ENCODE results near the gene H19.

Gene H19

DNA sequence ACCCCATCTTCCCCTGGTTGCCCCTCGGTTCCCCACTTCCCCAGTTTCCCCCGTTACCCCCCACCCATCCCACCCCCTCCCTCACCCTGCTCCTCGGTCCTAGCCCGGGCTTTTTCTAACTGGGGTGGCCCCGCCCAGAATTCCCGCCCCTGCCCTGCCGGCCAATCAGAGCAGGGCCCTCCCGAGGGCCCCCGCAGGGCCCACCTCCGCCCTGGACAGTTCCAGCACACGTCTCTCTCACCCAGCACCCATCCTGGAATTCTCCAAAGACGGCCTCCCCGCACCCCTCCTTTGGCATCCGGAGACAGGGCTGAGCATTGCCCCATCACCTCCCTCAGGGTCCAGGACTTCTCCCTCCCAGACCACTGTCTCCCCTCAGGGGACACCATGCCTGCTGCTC, at the start of gene H19:
Gene H19, minus strand, starts transcription at position 88 of the 400 bp plus-strand sequence.
- H3K36me3 Mint-ChIP-seq (ENCODE audit: low read depth): no peaks in the 10 kb centered on the region
- no peak within 1 kb of the TSS for H3K4me3 Mint-ChIP-seq
- no peak within 1 kb of the TSS for H3K27ac Mint-ChIP-seq
- no peaks in the 10 kb centered on the region for H3K4me1 Mint-ChIP-seq (ENCODE audit: low read depth)
- H3K9me3 Mint-ChIP-seq: no peaks in the 10 kb centered on the region
- H3K27me3 Mint-ChIP-seq (ENCODE audit: low read depth): no peaks in the 10 kb centered on the region

- no peaks in the 10 kb centered on the region for H3K9me3 Mint-ChIP-seq
- no peak overlapping the region for H3K27ac Mint-ChIP-seq
- no peaks in the 10 kb centered on the region for H3K27me3 Mint-ChIP-seq (ENCODE audit: low read depth)
- no peaks in the 10 kb centered on the region for H3K36me3 Mint-ChIP-seq (ENCODE audit: low read depth)
- H3K4me1 Mint-ChIP-seq (ENCODE audit: low read depth): no peaks in the 10 kb centered on the region
- H3K4me3 Mint-ChIP-seq: no peak overlapping the region
Observed at GRCh38 chr11:2041963-2042362, 44.3 kb upstream of the H19 start.

DNA sequence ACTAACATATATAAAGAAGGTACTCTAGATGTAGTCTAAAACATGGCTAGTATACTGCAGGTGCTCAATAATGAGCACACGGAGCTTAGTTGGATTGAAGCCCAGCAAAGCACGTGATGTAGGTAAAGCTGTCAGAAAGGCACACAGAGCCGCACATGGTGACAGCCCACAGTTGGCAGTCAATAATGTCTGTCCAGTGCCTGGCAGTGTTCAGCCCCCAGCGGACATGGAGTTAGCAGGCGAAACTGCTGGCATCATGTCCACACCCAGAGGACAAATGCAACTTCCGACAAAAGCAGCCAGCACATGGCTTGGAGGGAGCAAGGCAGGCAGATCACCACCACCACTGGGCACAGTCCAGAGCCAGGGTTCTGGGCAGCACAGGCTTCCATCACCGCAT, 43.5 kb upstream of the H19 start:
- Mint-ChIP-seq H3K27me3 (ENCODE audit: low read depth) (no peaks in the 10 kb centered on the region), H3K4me1 (ENCODE audit: low read depth) (no peaks in the 10 kb centered on the region), H3K27ac (no peak overlapping the region), H3K9me3 (no peaks in the 10 kb centered on the region), H3K4me3 (no peak overlapping the region), H3K36me3 (ENCODE audit: low read depth) (no peaks in the 10 kb centered on the region)

DNA sequence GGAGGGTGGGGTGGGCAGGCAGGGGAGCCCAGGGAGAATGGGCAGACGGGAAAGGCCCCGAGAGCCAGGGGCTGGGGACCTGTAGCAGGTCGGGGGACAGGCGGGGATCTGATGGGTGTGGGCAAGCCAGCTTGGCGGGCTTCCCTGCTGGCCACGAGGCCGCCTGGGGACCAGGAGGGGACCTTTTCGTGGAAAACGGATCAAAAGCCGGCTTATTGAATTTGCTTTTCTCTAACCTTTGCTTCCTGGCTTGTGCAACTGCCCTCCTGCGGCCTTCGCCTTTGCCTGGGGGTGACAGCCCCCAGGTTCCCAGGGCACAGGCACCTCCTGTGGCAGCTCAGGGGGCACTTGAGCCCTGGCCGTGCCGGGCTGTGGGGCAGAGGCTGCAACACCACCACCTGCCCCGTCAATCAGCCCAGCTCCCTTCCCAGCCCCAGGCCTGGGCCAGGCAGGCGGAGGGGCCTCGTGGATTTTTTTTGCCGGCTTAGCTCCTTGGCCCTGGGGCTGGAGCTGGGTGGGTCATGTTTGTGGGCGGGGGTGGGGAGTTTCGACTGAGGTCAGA, 41.6 kb upstream of the H19 start:
- no peaks in the 10 kb centered on the region for H3K27me3 Mint-ChIP-seq (ENCODE audit: low read depth)
- no peak overlapping the region for H3K4me3 Mint-ChIP-seq
- no peaks in the 10 kb centered on the region for H3K9me3 Mint-ChIP-seq
- no peaks in the 10 kb centered on the region for H3K36me3 Mint-ChIP-seq (ENCODE audit: low read depth)
- no peak overlapping the region for H3K27ac Mint-ChIP-seq
- H3K4me1 Mint-ChIP-seq (ENCODE audit: low read depth): no peaks in the 10 kb centered on the region

- Mint-ChIP-seq H3K4me3 (no peak overlapping the region), H3K36me3 (ENCODE audit: low read depth) (no peaks in the 10 kb centered on the region), H3K9me3 (no peaks in the 10 kb centered on the region), H3K27me3 (ENCODE audit: low read depth) (no peaks in the 10 kb centered on the region), H3K27ac (no peak overlapping the region), H3K4me1 (ENCODE audit: low read depth) (no peaks in the 10 kb centered on the region)
Observed at GRCh38 chr11:2036863-2037486, 39.3 kb upstream of the H19 start.

DNA sequence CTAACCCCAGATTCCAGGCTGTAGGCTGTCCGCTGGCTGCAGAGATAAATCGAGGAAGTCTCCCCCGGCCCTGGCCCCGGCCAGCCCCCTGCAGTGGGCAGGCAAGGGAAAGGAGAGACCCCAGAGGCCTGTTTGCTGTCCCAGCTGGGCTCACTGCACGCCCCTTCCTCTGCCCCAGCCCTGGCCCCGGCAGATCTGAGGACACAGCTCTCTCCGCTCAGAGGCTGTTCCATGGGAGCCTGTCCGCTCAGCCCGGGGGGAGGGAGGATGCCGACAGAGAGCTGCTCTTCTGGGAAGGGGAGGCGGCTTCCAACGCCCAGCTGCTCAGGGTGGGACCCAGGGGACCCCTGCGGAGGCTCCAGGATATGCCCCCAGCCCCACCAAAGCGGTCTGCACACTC, 37.7 kb upstream of the H19 start:
- Mint-ChIP-seq H3K4me3 (no peak overlapping the region), H3K27ac (no peak overlapping the region), H3K36me3 (ENCODE audit: low read depth) (no peaks in the 10 kb centered on the region), H3K27me3 (ENCODE audit: low read depth) (no peaks in the 10 kb centered on the region), H3K9me3 (no peaks in the 10 kb centered on the region), H3K4me1 (ENCODE audit: low read depth) (no peaks in the 10 kb centered on the region)

DNA sequence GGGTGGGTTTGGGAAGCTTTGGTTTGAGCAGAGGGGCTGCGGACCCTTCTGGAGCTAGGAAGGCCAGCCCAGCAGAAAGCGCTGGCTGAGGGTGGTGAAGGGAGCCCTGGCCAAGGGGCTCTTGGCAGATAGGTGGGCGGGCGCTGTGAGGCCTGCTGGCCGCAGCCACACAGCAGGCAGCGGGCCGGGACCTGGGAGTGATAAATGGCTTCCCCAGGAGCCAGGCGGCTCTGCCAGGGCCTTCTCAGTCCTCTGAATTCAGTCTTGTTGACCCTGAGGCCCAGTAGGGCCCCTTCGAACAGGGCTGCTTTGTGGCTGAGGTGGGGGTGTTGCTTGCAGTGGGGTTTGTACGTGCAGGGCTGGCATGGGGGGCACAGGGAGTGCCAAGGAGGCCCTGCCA, 33.4 kb upstream of the H19 start:
- no peak overlapping the region for H3K4me3 Mint-ChIP-seq
- H3K27ac Mint-ChIP-seq: no peak overlapping the region
- no peaks in the 10 kb centered on the region for H3K9me3 Mint-ChIP-seq
- no peaks in the 10 kb centered on the region for H3K36me3 Mint-ChIP-seq (ENCODE audit: low read depth)
- H3K4me1 Mint-ChIP-seq (ENCODE audit: low read depth): no peaks in the 10 kb centered on the region
- H3K27me3 Mint-ChIP-seq (ENCODE audit: low read depth): no peaks in the 10 kb centered on the region

DNA sequence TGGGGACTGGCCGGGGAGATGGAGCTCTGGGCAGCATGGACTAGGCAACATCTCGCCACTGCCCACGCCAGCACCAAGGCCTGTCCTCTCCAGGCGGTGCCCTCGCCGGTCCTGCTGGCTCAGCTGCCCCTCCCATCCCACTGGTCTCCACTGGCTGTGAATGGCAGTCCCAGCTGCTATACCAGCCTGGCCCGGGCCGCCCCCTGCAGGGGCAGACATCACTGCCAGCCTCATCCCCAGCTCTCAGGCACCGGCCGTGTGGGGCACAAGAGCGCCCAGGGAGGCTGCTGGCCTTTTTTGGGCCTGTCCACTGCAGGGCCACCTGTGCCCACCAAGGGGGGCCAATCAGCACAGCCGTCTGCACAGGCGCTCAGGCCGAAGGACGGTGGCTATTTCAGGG, 30.1 kb upstream of the H19 start:
- Mint-ChIP-seq H3K27ac (no peak overlapping the region), H3K27me3 (ENCODE audit: low read depth) (no peaks in the 10 kb centered on the region), H3K4me1 (ENCODE audit: low read depth) (no peaks in the 10 kb centered on the region), H3K9me3 (no peaks in the 10 kb centered on the region), H3K36me3 (ENCODE audit: low read depth) (no peaks in the 10 kb centered on the region), H3K4me3 (no peak overlapping the region)

DNA sequence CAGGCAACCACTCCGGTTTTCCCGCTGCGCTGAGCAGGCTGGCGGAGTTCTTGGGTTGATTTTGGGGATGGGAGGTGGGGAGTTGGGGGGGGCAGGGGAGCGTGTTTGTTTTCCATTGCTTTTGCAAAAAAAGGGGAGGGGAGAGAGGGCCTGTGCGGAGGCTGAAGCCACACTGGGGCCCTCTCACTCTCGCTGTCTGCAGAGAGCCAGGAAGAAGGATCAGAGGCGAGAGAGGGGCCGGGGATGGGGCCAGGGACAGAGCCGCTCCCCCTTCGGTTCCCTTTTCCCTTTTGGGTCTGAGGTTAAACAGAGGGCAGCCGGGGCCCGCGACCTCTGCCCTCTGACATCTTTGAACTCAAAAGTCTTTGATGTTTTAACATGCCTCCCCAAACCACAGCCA, 17.4 kb upstream of the H19 start:
- no peaks in the 10 kb centered on the region for H3K36me3 Mint-ChIP-seq (ENCODE audit: low read depth)
- no peaks in the 10 kb centered on the region for H3K27me3 Mint-ChIP-seq (ENCODE audit: low read depth)
- no peak overlapping the region for H3K4me3 Mint-ChIP-seq
- no peak overlapping the region for H3K27ac Mint-ChIP-seq
- H3K4me1 Mint-ChIP-seq (ENCODE audit: low read depth): no peaks in the 10 kb centered on the region
- H3K9me3 Mint-ChIP-seq: no peaks in the 10 kb centered on the region

- H3K27me3 Mint-ChIP-seq (ENCODE audit: low read depth): no peaks in the 10 kb centered on the region
- no peaks in the 10 kb centered on the region for H3K4me1 Mint-ChIP-seq (ENCODE audit: low read depth)
- no peak overlapping the region for H3K27ac Mint-ChIP-seq
- no peaks in the 10 kb centered on the region for H3K9me3 Mint-ChIP-seq
- no peaks in the 10 kb centered on the region for H3K36me3 Mint-ChIP-seq (ENCODE audit: low read depth)
- no peak overlapping the region for H3K4me3 Mint-ChIP-seq
Observed at GRCh38 chr11:2012440-2012839, 14.8 kb upstream of the H19 start.

DNA sequence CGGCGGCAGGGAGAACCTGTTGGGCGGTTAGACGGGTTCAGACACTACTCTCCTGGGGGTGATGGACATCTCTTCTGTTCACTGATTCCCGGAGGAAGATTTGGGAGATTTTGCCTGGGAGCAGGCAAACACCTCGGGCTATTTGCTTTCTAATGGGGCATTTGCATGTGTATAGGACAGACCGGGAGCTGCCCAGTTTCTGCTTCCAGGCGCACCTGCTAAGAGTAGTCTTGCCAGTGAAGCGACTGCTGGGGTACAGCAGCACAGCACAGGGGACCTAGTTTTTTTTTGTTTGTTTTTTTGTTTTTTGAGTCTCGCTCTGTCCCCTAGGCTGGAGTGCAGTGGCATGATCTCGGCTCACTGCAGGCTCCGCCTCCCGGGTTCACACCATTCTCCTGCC, 6.8 kb upstream of the H19 start:
- Mint-ChIP-seq H3K9me3 (no peaks in the 10 kb centered on the region), H3K27ac (no peak overlapping the region), H3K4me1 (ENCODE audit: low read depth) (no peaks in the 10 kb centered on the region), H3K27me3 (ENCODE audit: low read depth) (no peaks in the 10 kb centered on the region), H3K4me3 (no peak overlapping the region), H3K36me3 (ENCODE audit: low read depth) (no peaks in the 10 kb centered on the region)

GRCh38 chr11:2002807-2003206, 5.2 kb upstream of the H19 start:
- Mint-ChIP-seq H3K4me1 (ENCODE audit: low read depth) (no peaks in the 10 kb centered on the region), H3K9me3 (no peaks in the 10 kb centered on the region), H3K36me3 (ENCODE audit: low read depth) (no peaks in the 10 kb centered on the region), H3K4me3 (no peak overlapping the region), H3K27ac (no peak overlapping the region), H3K27me3 (ENCODE audit: low read depth) (no peaks in the 10 kb centered on the region)

- H3K27me3 Mint-ChIP-seq (ENCODE audit: low read depth): no peaks in the 10 kb centered on the region
- H3K4me3 Mint-ChIP-seq: no peak overlapping the region
- H3K9me3 Mint-ChIP-seq: no peaks in the 10 kb centered on the region
Observed at GRCh38 chr11:2002042-2002776, 4.6 kb upstream of the H19 start.

GRCh38 chr11:1998861-1999260, 1.2 kb upstream of the H19 start:
- Mint-ChIP-seq H3K27me3 (ENCODE audit: low read depth) (no peaks in the 10 kb centered on the region), H3K36me3 (ENCODE audit: low read depth) (no peaks in the 10 kb centered on the region), H3K9me3 (no peaks in the 10 kb centered on the region), H3K4me1 (ENCODE audit: low read depth) (no peaks in the 10 kb centered on the region), H3K4me3 (no peak overlapping the region), H3K27ac (no peak overlapping the region)

More at GRCh38 chr11:2002042-2002776, 4.6 kb upstream of the H19 start:
- Mint-ChIP-seq H3K4me1 (ENCODE audit: low read depth) (no peaks in the 10 kb centered on the region), H3K27ac (no peak overlapping the region), H3K36me3 (ENCODE audit: low read depth) (no peaks in the 10 kb centered on the region)

- no peaks in the 10 kb centered on the region for H3K27me3 Mint-ChIP-seq (ENCODE audit: low read depth)
- no peaks in the 10 kb centered on the region for H3K9me3 Mint-ChIP-seq
- H3K4me1 Mint-ChIP-seq (ENCODE audit: low read depth): no peaks in the 10 kb centered on the region
- H3K36me3 Mint-ChIP-seq (ENCODE audit: low read depth): no peaks in the 10 kb centered on the region
- no peak overlapping the region for H3K27ac Mint-ChIP-seq
- H3K4me3 Mint-ChIP-seq: no peak overlapping the region
Observed at GRCh38 chr11:1998290-1998689, 648 bp upstream of the H19 start.
